GM23248 (cell line): ENCODE data around the gene RPL37A. TPM values are rescaled to one million over a fixed set of nuclear protein-coding genes. Genes with fewer than 3 reads are reported as not detected.

Source experiments
- DNase-seq: peaks from one replicate; pipeline ENCODE4 v3.0.0-alpha.2; 2015
- H2AFZ ChIP-seq: fragments of 200-600 bp; sonication (generic); 2 replicates; pipeline ENCODE4 v1.6.1; 2016; ENCODE audit warnings: antibody characterized with exemption
- H3F3A ChIP-seq: fragments of 200-600 bp; sonication (generic); 2 replicates; pipeline ENCODE4 v1.6.1; 2016; ENCODE audit warnings: mild to moderate bottlenecking, antibody characterized with exemption, mixed run types; ENCODE audit not compliant: insufficient read depth
- H3K27ac ChIP-seq: fragments of 200-600 bp; sonication (generic); 2 replicates; pipeline ENCODE4 v1.5.1; 2016; ENCODE audit warnings: mild to moderate bottlenecking
- H3K27me3 ChIP-seq: fragments of 200-600 bp; sonication (generic); replicated peaks from 2 replicates; pipeline ENCODE4 v1.6.1; 2016; ENCODE audit warnings: mild to moderate bottlenecking; ENCODE audit not compliant: insufficient read depth
- H3K36me3 ChIP-seq: fragments of 200-600 bp; sonication (generic); 2 replicates; pipeline ENCODE4 v1.6.1; 2016; ENCODE audit warnings: low read depth, mild to moderate bottlenecking
- H3K4me1 ChIP-seq: fragments of 200-600 bp; sonication (generic); 2 replicates; pipeline ENCODE4 v1.6.1; 2016; ENCODE audit warnings: mild to moderate bottlenecking; ENCODE audit not compliant: insufficient read depth
- H3K4me2 ChIP-seq: fragments of 200-600 bp; sonication (generic); one replicate; pipeline ENCODE4 v1.6.1; 2016; ENCODE audit warnings: mild to moderate bottlenecking; ENCODE audit not compliant: unreplicated experiment
- H3K4me3 ChIP-seq: fragments of 200-600 bp; sonication (generic); 2 replicates; pipeline ENCODE4 v1.5.1; 2016; ENCODE audit warnings: mild to moderate bottlenecking
- H3K79me2 ChIP-seq: fragments of 200-600 bp; sonication (generic); 2 replicates; pipeline ENCODE4 v1.6.1; 2016; ENCODE audit warnings: mild to moderate bottlenecking; ENCODE audit not compliant: insufficient read depth
- H3K9ac ChIP-seq: fragments of 200-600 bp; sonication (generic); 2 replicates; pipeline ENCODE4 v1.6.1; 2016; ENCODE audit warnings: mild to moderate bottlenecking
- H3K9me2 ChIP-seq: fragments of 200-600 bp; sonication (generic); 2 replicates; pipeline ENCODE4 v1.6.1; 2016; ENCODE audit warnings: mixed run types, mild to moderate bottlenecking, moderate library complexity; ENCODE audit not compliant: insufficient read depth
- H3K9me3 ChIP-seq: fragments of 200-600 bp; sonication (generic); one replicate; pipeline ENCODE4 v1.6.1; 2017; ENCODE audit warnings: low read depth
- H4K20me1 ChIP-seq: fragments of 200-600 bp; sonication (generic); 2 replicates; pipeline ENCODE4 v1.6.0; 2016; ENCODE audit not compliant: insufficient read depth
- EZH2 ChIP-seq: fragments of 200-600 bp; sonication (generic); IDR thresholded peaks from 2 replicates; pipeline ENCODE4 v1.6.1; 2018; ENCODE audit warnings: antibody characterized with exemption, mild to moderate bottlenecking; ENCODE audit not compliant: insufficient read depth, poor library complexity, severe bottlenecking
- EZH2phosphoT487 ChIP-seq: fragments of 200-600 bp; sonication (generic); IDR thresholded peaks from 2 replicates; pipeline ENCODE4 v1.6.1; 2018; ENCODE audit warnings: antibody characterized with exemption, moderate library complexity, mild to moderate bottlenecking, low read depth; ENCODE audit not compliant: insufficient read depth
- WGBS, 2 experiments: methylation state at CpG; one replicate each; pipeline ENCODE4 v1.1.6; 2015 to 2017; ENCODE audit warnings: low lambda C conversion rate in 2 of 2, low coverage in 1 of 2; ENCODE audit errors: missing lambda C conversion rate in 2 of 2; 5-methylcytosine and 5-hydroxymethylcytosine counted together
- in situ Hi-C: fragments of 300-500 bp; cut with MboI; formaldehyde crosslinking; loops from 2 replicates; pipeline ENCODE4 v1.15.0; 2020
- polyA plus RNA-seq: library from polyadenylated mRNA; unstranded; fragments of >200 nt; fragmentation: Nextera tagmentation; extraction: Ambion mirVana; gene quantifications from 2 replicates; pipeline ENCODE4 v1.2.1, GENCODE V29; 2016
- total RNA-seq: library from RNA; depleted of rRNA; stranded (reverse); fragments of >200 nt; shearing (Covaris generic); gene quantifications from 2 replicates; pipeline ENCODE4 v1.2.3, GENCODE V29; 2014; rRNA removed

RPL37A gene
- total RNA-seq = 979 and 1,006 TPM in 2 replicates
- 1,627 and 1,708 TPM in 2 replicates for polyA plus RNA-seq

DNA sequence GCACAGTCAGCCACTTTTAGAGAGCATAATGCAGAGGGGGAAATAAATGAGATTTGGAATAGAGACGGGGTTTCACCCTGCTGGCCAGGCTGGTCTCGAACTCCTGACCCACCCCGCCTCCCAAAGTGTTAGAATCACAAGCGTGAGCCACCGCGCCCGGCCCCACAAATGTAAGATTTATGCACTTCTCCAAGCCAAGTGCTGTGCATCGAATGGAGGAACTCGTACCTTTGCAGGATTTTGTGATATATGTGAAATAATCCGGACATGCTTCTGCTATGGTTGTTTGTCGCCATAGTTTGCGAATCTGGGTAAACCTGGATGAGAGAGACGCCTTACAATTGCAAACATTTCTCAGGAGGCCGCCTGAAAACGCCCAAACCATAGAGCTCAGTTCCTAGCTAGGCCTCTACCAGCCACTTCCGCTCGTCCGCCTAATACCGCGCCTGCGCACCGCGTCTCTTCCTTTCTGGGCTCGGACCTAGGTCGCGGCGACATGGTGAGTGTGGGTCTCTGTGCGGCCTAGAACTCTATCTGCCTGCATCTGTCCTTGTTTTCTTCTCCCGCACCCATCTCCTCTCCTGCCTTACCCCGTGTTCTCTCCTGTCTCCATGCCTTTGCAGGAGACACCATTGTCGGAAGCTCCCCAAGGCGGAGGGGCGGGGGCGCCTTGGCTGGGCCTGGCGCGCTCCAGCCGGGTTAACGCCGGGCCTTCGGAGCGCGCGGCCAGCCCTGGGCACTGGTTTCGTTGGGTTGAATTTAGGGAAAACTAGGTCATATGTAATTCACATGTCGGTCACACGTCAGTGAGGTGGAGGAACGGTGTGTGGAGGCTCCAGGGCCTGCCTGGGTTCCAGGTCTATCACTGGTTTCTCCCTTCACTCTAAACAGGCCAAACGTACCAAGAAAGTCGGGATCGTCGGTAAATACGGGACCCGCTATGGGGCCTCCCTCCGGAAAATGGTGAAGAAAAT lies at the start of gene RPL37A:
Gene RPL37A, plus strand, starts transcription at position 466 of the 974 bp plus-strand sequence. Its CDS starts 31 bp downstream, at position 497.
- Histone ChIP-seq H3K9me2 (no peaks in the 10 kb centered on the region), H3F3A (peaks cover 72% of the 10 kb centered on the region), H3K27me3 (no peaks in the 10 kb centered on the region), H3K27ac (peak within 1 kb of the TSS; percentile 71), H3K79me2 (peaks cover 83% of the 10 kb centered on the region), H3K4me3 (peak within 1 kb of the TSS; percentile 97), H3K36me3 (peaks cover 42% of the 10 kb centered on the region), H3K9ac (peak within 1 kb of the TSS; percentile 98), H3K4me2 (peak within 1 kb of the TSS; percentile 97), H3K4me1 (peaks cover 57% of the 10 kb centered on the region), H4K20me1 (0 out of 2 replicates have a peak, but pooled peaks cover 20% of the 10 kb centered on the region), H2AFZ (peak within 1 kb of the TSS; percentile 87), H3K9me3 (no peaks in the 10 kb centered on the region)
- in situ Hi-C loops = no loop called here
- 1 to 3% methylated on average over 54 of the region's 54 CpGs for WGBS, 2 experiments
- DNase-seq = peak; percentile 97
- TF ChIP-seq EZH2 (no peak), EZH2phosphoT487 (no peak)

DNA sequence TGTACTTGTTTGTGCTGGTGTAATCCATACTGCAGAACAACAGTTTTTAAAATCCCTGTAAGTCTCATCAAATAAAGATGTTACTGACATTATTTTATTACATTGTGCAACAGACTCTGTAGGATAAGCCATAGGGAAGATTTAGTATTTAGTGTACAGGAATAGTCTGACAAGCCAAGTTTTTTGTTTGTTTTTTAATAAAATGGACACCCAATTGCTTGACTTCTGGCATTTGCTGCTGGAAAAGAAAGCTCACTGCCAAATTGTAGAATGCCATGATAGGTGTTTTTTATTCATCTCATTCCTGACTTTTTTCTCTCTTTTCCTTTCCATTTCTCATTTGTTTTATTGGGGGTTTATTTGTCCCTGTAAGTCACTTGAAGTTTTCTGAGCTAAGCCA lies 48.3 kb upstream of the RPL37A start:
- Histone ChIP-seq H3K9ac (no peak overlapping the region), H3K4me2 (no peak overlapping the region), H3K27ac (no peak overlapping the region), H3K4me1 (peaks cover 6% of the 10 kb centered on the region), H3K9me2 (no peaks in the 10 kb centered on the region), H3K27me3 (no peaks in the 10 kb centered on the region), H4K20me1 (no peaks in the 10 kb centered on the region), H3F3A (no peaks in the 10 kb centered on the region), H3K79me2 (no peaks in the 10 kb centered on the region), H3K36me3 (peaks cover 75% of the 10 kb centered on the region), H3K4me3 (no peak overlapping the region), H2AFZ (no peak overlapping the region), H3K9me3 (no peaks in the 10 kb centered on the region)
- in situ Hi-C loops = no loop called here
- TF ChIP-seq EZH2phosphoT487 (no peak), EZH2 (no peak)
- DNase-seq = no peak

DNA sequence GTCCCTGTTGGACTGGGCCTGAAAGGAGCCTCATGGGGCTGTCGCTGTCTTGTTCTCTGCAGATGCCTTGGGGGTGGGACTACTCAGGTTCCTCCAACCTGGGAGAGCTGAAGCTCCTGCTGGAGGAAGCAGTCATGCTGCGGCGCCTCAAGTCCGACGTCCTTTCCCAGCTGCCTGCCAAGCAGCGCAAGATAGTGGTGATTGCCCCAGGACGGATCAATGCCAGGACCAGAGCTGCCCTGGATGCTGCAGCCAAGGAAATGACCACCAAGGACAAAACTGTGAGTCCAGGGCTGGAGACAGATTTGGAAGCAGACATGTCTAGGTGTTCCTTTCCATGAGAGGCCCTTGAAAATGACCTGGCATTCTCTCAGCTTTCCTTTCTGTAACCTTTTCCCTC lies 47.9 kb upstream of the RPL37A start:
- Histone ChIP-seq H3K9me3 (no peaks in the 10 kb centered on the region), H3K9me2 (no peaks in the 10 kb centered on the region), H3K9ac (no peak overlapping the region), H2AFZ (no peak overlapping the region), H3K27ac (no peak overlapping the region), H3K4me3 (no peak overlapping the region), H3K4me1 (peaks cover 6% of the 10 kb centered on the region), H3K36me3 (peaks cover 75% of the 10 kb centered on the region), H3F3A (no peaks in the 10 kb centered on the region), H3K27me3 (no peaks in the 10 kb centered on the region), H3K79me2 (no peaks in the 10 kb centered on the region), H4K20me1 (no peaks in the 10 kb centered on the region), H3K4me2 (no peak overlapping the region)
- WGBS, 2 experiments = 87 to 92% methylated on average over 7 of the region's 7 CpGs
- no peak for DNase-seq
- no peak for TF ChIP-seq EZH2phosphoT487
- no peak for TF ChIP-seq EZH2
- in situ Hi-C loops = no loop called here

DNA sequence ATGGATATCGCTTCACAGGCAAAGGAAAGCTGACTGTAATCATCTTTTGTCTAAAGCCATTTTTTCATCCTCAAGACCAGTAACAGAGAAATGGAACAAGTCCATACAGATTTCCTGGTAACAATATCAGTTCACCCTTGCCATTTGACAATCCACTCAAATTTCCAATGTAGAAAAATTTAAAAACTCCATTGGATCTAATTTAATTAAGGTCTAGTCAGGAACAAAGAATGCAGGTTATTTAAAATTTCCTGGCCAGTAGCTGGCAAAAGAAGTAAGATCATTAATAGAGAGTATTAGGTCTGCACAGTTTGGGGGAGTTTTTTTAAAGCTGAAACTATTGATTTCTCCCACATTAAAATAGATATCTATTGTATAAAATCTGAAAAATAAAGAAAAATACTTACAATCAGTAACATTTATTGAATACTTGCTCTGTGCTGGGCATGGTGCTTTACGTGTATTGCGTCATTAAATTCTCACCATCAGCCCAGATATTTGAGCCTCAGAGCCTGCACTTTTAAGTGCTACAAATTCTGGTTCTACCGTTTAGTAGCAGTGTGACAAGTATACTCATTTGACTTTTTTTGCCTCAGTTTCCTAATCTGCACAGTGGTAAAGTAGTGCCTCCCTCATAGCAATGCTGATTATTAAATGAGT lies 44.6 kb upstream of the RPL37A start:
- no peak overlapping the region for H3K27ac ChIP-seq
- H3F3A ChIP-seq = no peaks in the 10 kb centered on the region
- H3K9me2 ChIP-seq = no peaks in the 10 kb centered on the region
- peaks cover 54% of the 10 kb centered on the region for H3K36me3 ChIP-seq
- no peaks in the 10 kb centered on the region for H3K9me3 ChIP-seq
- no peak overlapping the region for H3K4me3 ChIP-seq
- H3K27me3 ChIP-seq = no peaks in the 10 kb centered on the region
- no peak for TF ChIP-seq EZH2
- TF ChIP-seq EZH2phosphoT487 = no peak
- no peaks in the 10 kb centered on the region for H4K20me1 ChIP-seq
- 98% methylated on average over 4 of the region's 4 CpGs for WGBS, 2 experiments
- H3K4me1 ChIP-seq = peaks cover 6% of the 10 kb centered on the region
- in situ Hi-C loops = no loop called here
- H3K9ac ChIP-seq = no peak overlapping the region
- H3K79me2 ChIP-seq = no peaks in the 10 kb centered on the region
- no peak for DNase-seq
- no peak overlapping the region for H3K4me2 ChIP-seq
- H2AFZ ChIP-seq = no peak overlapping the region
